Measurements from ENCODE around the gene RAB11A.

RAB11A gene

DNA sequence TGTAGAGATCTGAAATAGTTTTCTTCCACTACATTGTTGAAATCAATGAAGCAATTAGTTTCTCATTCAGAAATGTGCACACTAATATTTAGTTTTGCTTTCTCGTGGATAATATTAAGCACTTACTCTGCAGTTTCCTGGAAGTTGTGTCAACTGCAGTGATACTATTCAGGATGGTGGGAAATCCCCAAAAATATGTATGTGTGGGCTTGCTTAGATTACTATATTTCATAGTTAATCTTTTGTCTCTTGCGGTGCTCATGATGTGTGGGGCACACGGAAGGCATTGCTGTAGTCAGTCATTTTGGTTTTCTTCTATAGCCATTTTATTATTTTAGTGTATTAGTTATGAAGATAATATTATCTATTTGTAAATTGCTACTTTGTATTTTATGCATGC is 19.7 kb downstream of the RAB11A start:
- no peak for DNase-seq

DNA sequence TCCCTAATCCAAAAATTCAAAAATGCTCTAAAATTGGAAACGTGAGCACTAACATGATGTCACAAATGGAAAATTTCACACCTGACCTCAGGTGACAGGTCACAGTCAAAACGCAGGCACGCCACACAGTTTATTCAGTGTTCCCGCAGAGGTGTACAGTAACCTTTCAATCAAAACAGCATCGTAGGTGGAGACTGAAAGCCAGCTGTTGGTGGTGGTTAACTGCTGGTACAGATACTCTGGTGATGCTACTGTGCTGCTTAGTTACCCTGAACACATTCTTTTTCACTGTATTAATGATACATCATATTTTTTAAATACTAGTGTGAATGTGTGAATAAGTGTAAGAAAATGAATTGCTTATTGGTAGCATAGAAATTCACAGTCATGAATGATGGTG is 23.8 kb downstream of the RAB11A start:
- no peak for DNase-seq

DNA sequence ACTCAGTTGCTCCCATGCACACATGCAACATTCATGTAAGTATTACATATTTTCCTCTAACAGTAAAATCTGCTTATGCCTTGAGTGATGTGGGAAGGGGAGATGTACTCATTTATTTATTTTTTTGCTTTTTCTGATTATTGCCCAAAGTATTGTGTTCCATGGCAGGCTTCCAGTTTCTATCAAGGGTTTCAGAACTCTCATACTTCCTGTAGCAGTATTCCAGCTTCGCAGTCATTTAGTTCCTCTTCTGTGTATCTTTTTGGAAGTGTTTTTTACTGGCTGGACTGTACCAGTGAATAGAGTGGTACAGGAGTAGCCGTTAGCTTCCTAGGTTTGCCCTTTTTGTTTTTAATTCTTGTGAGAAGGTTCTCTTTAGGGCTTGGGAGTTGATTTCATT is 26.9 kb downstream of the RAB11A start:
- no peak for DNase-seq

DNA sequence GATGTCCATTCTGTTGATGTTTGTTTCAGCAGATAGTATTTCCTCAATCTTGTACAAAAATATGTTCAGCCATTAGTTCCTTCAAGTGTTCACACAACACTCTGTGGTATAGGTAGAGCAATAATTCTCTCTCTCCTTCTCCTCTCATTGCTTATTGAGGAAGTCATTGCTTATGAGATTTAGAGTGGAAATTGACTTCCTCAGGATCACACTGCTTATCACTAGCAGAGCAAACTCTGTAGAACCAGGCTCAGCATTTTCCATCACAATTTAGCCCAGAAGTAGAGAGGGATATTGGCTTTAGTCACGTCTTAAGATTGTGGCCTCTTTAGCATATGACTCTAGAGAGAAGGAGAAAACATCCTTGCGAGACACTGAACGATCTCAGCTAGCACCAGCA is 31.2 kb downstream of the RAB11A start:
- DNase-seq: no peak

DNA sequence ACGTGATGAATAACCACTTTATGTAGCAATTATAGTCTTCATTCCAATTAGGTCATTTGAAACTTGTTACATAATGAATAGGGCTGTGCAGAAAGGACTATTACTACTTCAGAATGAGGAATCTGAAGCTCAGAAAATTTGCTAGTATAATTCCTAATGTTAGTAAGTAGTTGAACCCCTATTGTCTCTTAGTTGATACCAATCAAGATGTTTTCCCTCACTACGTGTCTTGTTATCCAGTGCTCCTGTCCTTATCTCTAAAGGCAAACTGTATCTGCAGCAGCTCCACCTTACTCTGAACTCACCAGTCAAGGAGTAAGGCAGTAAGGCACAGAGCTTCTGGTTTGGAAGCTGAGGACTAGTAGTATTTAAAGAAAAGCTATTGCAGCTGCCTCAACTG is 32.0 kb downstream of the RAB11A start:
- no peak for DNase-seq

DNA sequence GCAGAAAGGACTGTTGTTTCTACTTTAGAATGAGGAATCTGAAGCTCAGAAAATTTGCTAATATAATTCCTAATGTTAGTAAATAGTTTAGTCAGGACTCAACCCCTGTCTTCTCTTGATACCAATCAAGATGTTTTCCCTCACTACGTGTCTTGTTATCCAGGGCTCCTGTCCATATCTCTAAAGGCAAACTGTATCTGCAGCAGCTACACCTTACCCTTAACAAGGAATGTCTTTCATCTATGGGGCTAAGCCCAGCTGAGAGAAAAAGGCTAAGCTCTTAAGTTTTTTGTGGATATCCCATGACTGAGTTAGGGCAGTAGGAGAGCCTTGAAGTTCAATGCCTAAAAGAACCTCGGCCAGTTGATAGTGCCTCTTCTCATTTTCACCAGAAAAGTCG is 32.5 kb downstream of the RAB11A start:
- DNase-seq: peak; percentile 25

DNA sequence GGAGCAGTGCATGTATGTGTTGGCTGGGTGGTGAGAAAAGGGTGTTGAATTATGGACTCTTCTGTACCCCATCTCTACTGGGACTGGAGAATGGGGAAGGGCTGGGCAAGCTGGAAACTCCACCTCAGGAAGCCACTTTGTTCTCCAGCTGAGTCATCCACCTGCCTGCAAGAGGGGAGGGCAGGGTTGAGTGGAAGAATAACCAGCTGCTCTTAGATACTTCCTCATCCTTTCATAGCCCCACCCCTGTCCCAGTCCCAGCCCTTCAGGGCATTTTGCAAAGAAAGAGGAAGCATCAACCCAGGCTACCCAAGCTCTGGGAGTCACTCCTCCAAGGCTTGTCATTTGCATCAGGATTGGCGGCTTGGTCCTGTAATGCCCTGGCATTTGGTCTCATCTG is 33.1 kb downstream of the RAB11A start:
- DNase-seq: peak; percentile 94

DNA sequence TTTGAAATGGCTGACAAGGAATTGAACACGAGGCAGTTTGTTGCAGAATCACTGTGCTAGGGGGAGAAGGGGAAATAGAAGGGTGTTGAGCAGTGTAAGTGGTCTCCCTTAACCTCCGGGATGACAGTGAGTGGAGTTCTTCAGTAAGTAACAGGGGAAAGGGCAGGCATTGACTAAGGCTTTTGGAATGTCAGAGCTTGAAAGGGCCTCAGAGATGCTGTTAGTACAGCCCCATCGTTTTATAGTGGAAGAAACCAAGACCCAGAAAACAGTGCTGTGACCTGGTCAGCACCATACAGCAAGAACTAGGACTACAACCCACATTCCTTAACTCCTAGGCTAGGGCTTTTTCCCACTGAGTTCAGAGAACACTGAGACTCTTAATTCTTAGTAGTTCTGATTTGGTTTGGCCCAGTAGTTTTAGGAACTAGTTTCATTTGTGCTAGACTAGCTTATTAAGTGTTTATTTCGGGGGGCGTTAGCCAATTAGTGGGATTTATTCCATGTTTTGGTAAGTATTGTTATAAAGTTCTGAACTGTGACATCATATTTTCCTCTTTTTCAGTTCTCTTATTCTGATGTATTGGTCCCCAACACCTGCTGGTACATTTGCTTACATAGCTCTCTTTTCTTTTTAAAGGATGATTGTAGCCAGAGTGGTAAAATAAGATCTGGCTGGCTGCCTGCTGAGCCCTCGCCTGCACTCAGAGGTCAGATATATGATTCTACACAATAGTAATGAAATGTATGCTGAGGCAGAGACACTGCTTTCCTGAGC is 34.2 kb downstream of the RAB11A start:
- DNase-seq: no peak

DNA sequence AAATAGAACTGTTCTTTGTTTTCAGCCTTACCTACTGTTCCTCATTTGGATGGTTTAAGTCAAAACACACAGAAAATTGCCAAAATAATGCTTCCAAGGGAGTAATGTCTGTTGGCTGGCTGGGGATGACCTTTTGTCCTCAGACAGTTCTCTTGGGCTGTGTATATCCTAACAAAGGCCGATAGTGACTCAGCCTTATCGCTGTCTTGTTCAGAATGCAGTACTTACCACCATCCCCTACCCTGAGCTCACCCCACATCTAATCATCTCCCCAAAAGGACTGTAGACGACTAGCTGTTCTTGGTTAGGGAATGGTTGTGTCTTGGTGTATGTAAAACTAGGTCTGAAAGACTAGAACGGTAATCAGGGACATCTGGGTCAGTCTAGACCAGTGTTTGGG is 35.0 kb downstream of the RAB11A start:
- no peak for DNase-seq

DNA sequence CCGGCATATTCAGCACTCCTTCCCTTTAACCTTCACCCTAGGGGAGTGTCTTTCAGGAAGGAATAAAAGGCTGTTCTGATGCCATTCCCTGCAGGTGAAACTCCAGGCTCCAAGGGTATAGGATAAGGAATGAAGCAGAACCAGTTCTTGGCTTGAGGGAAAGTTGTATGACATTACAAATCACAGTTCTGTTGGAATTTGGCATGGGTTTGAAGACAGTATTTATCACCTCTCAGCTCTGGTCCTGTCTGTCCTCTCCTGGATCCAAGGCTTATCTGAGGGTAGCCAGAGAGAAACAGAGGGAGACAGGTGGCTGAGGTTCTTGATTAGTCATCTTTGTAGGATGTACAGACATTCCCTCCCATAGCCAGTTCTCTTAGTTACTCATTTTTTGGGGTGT is 37.1 kb downstream of the RAB11A start:
- DNase-seq: no peak

DNA sequence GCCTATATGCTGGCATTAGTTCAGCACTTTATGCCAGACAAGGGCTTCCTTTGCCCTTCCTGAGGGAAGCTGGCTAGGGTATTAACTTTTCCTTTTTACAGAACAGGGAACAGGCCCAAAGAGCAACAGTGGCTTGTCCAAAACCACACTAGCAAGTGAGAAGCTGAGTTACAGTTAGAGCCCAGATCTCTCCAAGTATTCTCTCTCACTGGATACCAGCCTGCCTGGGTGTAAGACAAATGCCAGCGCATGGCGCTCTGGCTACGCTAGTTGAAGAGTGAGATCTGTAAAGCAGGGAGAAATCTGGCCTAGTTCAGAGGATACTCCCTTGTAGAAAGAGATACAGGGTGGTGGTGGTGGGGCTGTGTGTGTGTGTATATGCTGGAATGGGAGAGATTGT is 38.4 kb downstream of the RAB11A start:
- DNase-seq: no peak

DNA sequence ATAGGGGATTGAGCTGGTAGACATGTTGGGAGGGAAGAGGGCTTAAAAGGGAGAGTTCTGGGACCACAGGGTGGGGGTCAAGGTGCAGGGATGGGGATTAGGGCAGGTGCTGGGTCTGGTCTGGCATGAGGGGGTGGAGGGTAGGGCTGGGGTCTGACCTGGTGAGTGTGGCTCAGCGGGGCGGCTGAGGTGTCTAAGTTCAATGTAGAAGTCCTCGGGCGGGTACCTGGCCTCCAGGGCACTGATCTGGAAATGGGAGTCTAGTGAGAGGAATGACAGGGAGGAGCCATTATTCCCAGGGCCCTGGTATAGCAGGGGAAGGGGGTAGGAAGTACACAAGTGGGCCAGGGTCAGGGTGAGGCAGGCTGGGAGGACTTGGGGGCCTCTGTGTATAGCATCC is 39.6 kb downstream of the RAB11A start:
- DNase-seq: no peak

DNA sequence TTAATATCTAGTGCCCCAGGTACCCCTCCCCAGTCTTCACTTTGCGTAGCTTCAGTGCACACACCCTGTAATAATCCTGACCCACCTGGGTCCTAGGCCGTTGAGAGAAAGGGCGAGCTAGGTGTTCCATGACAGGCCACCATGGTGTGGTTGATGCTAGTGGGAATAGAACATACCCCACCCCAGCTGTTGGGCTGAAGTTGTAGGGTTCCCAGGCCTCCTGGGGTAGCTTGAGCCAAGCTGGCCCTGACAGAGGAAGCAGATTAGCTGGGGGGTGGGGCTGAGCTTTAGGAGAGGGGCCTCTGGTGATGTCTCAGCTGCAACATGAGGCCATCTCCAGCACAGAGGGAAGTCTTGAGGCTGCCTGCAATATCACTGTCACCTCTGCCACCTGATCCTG is 40.5 kb downstream of the RAB11A start:
- DNase-seq: no peak

DNA sequence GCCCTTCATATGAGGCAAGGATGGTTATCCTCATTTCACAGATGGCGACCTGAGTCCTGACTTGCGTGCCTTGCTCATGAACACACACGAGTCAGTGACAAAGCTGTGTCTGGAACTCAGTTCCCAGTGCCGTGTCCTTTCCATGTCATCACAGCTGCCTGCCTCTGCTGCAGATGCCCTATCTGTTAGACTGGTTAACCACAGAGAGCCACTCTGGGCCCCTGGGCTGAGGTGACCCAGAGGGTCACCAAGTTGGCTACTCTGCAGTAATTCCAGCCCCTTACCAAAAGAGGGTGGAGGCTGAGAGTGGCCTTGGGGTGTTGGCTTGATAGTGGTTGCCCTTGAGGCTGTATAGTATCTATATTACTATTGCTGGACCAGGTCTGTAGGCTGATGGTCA is 41.0 kb downstream of the RAB11A start:
- DNase-seq: no peak

DNA sequence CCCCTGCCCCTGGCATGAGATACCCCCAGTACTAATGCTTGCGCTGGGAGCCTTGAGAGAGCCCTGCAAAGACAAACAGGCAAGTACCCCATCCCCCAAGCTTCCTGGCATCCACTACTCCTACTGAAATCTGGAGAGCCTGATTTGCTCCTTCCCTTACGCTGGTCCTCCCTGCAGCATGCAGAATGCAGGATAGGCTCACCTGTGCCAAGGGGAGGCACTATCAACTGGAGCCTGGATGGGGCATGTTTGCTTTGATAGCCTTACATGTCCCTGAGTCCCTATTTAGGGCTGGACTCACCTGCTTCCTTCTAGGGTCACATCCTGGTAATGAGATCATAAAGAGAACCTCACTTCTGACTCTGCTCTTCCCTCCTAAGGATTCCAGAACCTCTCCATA is 42.9 kb downstream of the RAB11A start:
- DNase-seq: no peak

DNA sequence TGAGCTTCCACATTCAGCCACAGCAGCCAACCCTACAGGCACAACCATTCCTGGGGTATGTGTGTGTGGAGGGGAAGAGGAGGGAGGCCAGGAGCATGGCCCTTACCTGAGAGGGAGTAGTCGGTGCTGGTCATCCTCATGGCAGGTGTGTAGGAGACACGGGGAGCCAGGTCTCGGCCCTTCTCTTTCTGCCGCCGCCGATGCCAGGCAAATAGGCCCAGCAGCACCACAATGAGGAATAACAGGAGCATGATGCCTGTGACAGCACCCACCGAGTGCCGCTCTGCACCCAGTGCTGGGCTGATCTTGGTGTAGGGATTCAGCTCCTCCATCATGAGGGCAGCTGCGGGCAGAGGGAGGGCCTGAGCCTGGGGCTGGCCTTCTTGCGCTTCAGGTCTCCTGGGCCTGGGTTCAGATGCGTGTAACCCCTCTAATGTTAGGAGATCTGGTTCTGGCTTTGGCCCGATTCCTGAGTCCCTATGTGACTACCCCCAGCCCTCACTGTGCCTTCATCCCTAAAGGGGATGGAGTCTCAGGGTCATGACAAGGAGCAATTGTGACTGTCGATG is 44.4 kb downstream of the RAB11A start:
- DNase-seq: no peak

DNA sequence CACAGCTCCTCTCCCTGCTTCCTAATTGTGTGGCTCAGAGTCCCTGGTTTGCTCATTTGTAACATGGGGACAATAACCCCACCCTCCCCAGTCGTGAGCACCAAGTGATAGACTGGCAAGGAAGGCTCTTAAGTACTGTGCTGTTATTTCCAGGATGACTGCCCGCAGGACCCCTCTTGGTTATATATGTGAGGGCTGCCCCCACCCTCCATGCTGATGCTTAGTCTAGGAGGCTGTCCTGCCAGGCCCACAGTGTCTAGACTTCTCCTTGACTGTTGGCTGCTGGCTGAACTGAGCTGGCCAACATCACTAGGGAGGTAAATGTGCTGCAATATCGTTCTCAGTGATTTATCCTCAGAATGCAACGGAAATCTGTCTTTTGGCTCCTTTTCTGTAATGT is 45.1 kb downstream of the RAB11A start:
- no peak for DNase-seq

DNA sequence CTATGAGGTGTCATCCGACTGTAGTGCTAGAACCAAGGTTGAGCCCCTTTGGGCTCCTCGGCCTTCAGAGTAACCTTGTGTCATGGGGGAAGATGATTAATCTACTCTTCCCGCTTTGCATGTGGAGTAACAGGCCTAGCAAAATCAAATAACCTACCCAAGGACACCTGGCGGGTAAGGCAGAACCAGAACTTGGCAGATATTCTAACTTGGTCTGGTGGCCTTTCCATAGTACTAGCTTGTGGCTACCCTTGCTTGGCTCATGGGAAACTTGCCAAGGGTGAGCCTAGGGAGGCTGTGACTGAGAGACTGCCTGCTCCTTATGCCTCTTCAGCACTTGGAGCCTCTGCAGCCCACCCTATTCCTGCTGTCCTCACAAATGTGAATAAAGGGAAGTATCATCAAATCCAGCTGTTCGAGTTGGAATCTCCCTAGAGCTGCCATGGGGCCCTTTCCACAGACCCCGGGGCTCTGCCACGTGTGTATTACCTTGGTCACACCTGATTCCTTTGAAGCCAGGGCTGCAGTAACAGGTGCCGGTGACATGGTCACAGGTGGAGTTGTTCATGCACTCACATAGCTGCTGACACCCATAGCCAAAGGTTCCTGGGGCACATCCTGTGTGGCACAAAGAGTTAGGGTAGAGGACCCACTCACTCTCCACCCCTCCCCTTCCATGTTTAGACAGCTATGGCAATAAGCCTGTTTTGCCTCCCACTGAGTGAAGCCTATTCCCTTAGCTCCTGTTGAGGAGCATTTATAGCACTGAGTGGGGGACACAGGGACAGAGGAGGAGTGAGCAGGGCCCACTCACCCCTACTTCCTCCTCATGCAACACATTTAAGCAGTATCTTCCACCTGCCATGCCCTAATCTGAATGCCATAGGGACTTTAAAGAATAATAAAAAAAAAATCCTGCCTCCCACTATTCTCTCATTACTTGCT is 46.0 kb downstream of the RAB11A start:
- DNase-seq: no peak

DNA sequence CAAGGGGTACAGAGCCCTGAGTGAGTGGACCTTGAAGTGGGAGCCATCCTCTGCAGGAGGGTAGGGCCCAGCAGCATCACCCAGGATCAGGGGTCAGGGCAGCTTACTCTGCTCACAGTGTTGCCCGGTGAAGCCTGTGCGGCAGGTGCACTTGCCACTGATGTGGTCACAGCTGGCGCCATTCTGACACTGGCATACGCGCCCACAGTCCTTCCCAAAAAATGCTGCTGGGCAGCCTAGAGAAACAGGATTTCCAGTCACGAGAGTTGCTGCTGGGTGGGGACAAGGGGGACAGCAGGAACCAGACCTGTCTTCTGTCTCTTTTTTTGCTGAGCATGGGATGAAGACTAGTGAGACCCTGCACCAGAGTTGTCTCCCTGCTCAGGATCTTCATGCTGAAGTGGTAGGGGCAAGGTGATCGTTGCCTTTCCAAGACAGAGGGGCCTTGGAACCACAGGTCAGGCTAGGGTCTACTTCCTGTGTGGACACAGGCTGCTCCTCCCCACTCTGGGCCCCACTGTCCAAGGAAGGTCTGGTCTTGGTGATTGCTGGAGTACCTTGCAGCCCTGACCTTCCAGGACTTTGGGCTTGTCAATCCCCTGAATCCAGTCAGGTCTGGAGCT is 46.9 kb downstream of the RAB11A start:
- peak; percentile 23 for DNase-seq

DNA sequence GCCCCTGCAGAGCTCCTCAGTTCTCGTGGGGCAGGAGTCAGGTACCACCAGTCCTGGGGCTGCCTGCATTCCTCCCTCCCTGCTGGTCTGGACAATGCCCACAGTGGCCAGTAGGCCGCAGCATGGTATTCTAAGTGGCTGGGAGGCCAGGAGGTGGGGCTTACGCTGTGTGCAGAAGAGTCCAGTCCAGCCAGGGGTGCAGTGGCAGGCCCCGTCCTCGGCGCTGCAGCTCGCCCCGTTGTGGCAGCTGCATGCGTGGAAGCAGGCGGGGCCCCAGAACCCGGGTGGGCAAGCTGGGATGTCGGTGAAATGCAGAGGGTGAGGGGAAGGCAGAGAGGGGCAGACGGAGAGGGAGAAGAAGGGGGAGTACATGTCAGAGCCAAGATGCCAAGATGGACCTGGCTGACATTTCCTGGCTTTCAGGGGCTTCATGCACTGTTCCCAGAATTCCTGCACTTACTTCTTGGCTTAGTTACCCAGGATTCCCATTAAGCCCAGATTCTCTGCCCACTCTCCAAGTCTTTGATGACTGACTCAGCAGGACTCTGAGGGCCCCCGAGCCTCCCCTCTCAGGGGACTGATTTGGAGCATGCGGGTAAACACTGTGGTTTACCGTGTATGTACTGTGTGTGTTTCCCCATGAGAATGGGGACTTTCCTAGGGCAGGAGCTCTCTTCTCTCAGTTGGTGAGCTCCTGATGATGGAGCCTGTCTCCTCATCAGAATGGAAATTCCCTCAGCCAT is 47.5 kb downstream of the RAB11A start:
- DNase-seq: peak; percentile 90

DNA sequence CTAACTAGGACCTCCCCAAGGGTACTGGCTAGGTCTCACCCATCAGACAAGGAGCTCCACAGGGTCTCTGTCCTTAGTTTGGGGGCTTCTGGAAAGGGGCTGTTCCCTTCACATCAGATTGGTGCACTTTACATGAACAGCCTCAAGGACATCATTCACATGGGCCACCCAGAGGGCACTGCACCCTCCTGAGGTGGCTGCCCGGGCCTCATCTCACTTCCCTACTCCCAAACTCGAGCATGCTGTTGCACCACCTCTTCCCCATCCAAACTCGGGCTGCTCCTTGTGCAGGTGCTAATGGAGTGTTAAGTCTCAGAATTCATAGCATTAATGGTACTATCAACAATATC is 48.1 kb downstream of the RAB11A start:
- DNase-seq: no peak

DNA sequence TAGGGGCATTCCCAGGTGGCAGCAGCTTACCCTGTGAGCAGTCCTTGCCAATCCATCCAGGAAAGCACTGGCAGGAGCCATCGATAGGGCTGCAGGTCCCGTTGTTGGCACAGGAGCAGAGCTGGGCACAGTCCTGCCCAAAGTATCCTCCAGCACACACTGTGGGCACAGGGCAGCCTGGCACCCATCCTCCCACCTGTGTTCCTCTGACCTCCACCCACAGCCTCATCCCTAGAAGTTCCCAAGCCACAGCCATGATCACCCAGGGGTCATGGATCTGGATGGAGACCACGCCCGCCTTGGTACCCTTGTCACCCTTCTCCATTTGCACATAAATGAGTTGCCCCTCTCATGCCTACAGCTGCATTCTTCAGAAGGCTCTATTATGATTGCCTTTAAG is 48.6 kb downstream of the RAB11A start:
- no peak for DNase-seq
